NCI-H2107 treated with DMSO at 0.1 percent for 48 hours (cell line): ENCODE measurements around the gene NUP188.
"Not testable (repeated sequence)": the region's sequence is repeated elsewhere in the genome, so short reads cannot be mapped to it uniquely, and the experiment has no call there.

Experiments used
- DNase-seq: peaks from one replicate; lab custom pipeline; 2025; ENCODE audit not compliant: unreplicated experiment; lab: John Stamatoyannopoulos, UW

Gene NUP188

GRCh38 chr9:128944966-128945365 is 2.5 kb upstream of the NUP188 start:
- DNase-seq: not testable (repeated sequence)

GRCh38 chr9:128945798-128946501 is 1.5 kb upstream of the NUP188 start:
- DNase-seq: no peak

GRCh38 chr9:128946571-128947276 is 775 bp upstream of the NUP188 start:
- DNase-seq: no peak

- DNase-seq: no peak
These were observed 297 bp upstream of the NUP188 start for GRCh38 chr9:128947277-128947526.

- DNase-seq: not testable (repeated sequence)
These were observed 13.9 kb downstream of the NUP188 start for GRCh38 chr9:128961403-128961802.

GRCh38 chr9:128969491-128969890 is 22.0 kb downstream of the NUP188 start:
- DNase-seq: no peak

- no peak for DNase-seq
These were observed 25.5 kb downstream of the NUP188 start for GRCh38 chr9:128972956-128973355.

GRCh38 chr9:128979111-128979510 is 31.6 kb downstream of the NUP188 start:
- no peak for DNase-seq

GRCh38 chr9:128983536-128983935 is 36.0 kb downstream of the NUP188 start:
- DNase-seq: no peak

- no peak for DNase-seq
These were observed 39.2 kb downstream of the NUP188 start for GRCh38 chr9:128986671-128987070.

GRCh38 chr9:128987805-128988204 is 40.3 kb downstream of the NUP188 start:
- no peak for DNase-seq

- peak; percentile 50 for DNase-seq
These were observed 45.5 kb downstream of the NUP188 start for GRCh38 chr9:128992995-128993394.

GRCh38 chr9:128995791-128996190 is 48.3 kb downstream of the NUP188 start:
- peak; percentile 72 for DNase-seq

GRCh38 chr9:128998462-128998861 is 51.0 kb downstream of the NUP188 start:
- DNase-seq: no peak

- DNase-seq: no peak
These were observed 52.2 kb downstream of the NUP188 start for GRCh38 chr9:128999581-129000206.

- no peak for DNase-seq
These were observed 54.2 kb downstream of the NUP188 start for GRCh38 chr9:129001504-129002325.

GRCh38 chr9:129002992-129003391 is 55.5 kb downstream of the NUP188 start:
- no peak for DNase-seq

GRCh38 chr9:129004173-129004572 is 56.7 kb downstream of the NUP188 start:
- not testable (repeated sequence) for DNase-seq

- no peak for DNase-seq
These were observed 58.0 kb downstream of the NUP188 start for GRCh38 chr9:129005336-129005997.

GRCh38 chr9:129006328-129007034 is 59.0 kb downstream of the NUP188 start:
- peak; percentile 69 for DNase-seq
